WI38 (cell line): Measurements from ENCODE around the gene DLX4.

Source experiments
- H3K4me3 ChIP-seq: 2 replicates; pipeline ENCODE4 v1.5.1; 2011; ENCODE audit warnings: low read depth, mild to moderate bottlenecking, control low read depth, low read length
- TF ChIP-seq, protein P1 (sequence below): IDR thresholded peaks from 2 replicates; pipeline ENCODE4 v1.5.1; 2012; ENCODE audit warnings: low read depth, mild to moderate bottlenecking, control low read depth, low read length

Gene DLX4

DNA sequence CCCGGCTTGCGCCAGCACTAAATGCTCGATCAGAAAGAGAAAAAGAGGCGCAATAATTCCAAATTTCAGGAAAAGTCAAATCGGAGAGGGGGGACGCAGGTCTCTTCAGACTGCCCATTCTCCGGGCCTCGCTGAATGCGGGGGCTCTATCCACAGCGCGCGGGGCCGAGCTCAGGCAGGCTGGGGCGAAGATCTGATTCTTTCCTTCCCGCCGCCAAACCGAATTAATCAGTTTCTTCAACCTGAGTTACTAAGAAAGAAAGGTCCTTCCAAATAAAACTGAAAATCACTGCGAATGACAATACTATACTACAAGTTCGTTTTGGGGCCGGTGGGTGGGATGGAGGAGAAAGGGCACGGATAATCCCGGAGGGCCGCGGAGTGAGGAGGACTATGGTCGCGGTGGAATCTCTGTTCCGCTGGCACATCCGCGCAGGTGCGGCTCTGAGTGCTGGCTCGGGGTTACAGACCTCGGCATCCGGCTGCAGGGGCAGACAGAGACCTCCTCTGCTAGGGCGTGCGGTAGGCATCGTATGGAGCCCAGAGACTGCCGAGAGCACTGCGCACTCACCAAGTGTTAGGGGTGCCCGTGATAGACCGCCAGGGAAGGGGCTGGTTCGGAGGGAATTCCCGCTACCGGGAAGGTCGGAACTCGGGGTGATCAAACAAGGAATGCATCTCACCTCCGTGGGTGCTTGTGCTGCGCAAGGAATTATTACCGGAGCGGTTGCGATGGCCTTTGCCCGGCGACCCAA, 4.0 kb upstream of the DLX4 start:
- TF ChIP-seq, protein P1, sequence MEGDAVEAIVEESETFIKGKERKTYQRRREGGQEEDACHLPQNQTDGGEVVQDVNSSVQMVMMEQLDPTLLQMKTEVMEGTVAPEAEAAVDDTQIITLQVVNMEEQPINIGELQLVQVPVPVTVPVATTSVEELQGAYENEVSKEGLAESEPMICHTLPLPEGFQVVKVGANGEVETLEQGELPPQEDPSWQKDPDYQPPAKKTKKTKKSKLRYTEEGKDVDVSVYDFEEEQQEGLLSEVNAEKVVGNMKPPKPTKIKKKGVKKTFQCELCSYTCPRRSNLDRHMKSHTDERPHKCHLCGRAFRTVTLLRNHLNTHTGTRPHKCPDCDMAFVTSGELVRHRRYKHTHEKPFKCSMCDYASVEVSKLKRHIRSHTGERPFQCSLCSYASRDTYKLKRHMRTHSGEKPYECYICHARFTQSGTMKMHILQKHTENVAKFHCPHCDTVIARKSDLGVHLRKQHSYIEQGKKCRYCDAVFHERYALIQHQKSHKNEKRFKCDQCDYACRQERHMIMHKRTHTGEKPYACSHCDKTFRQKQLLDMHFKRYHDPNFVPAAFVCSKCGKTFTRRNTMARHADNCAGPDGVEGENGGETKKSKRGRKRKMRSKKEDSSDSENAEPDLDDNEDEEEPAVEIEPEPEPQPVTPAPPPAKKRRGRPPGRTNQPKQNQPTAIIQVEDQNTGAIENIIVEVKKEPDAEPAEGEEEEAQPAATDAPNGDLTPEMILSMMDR = no peak
- no peak overlapping the region for H3K4me3 ChIP-seq

- H3K4me3 ChIP-seq = no peak overlapping the region
- TF ChIP-seq, protein P1 = no peak
Measured at GRCh38 chr17:49965524-49965909, 3.5 kb upstream of the DLX4 start.

DNA sequence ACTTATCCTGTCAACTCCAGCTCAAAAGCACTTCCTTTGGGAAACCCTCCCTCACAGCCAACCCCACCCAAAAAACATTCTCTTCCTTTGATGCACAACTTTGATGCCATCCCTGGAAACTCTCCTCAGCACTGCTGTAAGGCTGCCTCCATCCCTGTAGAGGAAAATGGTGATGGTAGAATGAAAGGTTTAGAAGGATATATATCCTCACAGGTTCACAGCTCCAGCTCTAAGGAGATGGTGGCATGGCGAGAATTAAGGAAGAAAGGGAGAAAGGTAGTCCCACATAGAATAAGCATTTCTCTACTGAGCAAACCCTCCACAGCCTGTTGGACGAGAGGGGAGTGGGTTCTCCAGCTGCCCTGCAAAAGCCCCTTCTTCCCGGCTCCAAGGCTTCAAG, 2.2 kb upstream of the DLX4 start:
- TF ChIP-seq, protein P1 = no peak
- no peak overlapping the region for H3K4me3 ChIP-seq

- TF ChIP-seq, protein P1 = no peak
- no peak overlapping the region for H3K4me3 ChIP-seq
Measured at GRCh38 chr17:49967205-49967604, 1.8 kb upstream of the DLX4 start.

DNA sequence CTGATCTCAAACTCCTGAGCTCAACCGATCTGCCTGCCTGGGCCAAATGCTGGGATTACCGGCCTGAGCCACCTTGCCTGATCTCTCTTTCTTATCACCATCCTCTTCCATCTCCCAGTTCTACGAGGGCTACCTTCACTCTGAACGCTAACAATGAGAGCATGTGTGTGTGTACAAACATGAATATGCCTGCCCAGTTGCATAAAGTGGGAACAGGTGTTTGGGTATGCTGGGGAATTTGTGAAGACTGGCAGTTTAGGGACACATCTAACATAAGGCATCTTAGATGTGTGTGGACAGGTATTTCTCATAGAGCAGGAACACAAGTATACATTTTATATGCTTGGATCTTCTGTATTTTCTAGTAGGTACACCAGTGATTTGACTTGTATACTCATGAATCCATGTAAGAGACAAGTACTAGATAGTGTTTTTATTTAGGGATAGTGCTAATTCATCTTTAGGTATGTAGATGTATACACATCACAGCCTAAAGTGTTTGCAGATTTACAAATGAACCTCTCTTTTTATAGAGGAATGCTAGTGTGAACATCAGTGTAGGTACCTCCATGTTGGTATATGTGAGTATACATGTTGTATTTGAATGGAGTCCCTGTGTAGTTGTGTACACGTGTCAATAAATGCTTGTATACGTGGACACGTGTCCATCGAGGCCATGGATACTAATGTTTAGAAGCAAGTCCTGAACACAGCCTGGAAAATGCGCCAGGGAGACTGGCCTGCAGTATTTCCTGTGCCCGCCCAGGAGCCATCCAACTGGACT, 1.2 kb upstream of the DLX4 start:
- H3K4me3 ChIP-seq = peak overlapping the region; percentile 44
- TF ChIP-seq, protein P1 = no peak

GRCh38 chr17:49968405-49969133, 421 bp upstream of the DLX4 start:
- TF ChIP-seq, protein P1 = no peak
- peak overlapping the region; percentile 44 for H3K4me3 ChIP-seq
